Body of pancreas (tissue), 4 donors: ENCODE results near the gene VTCN1.

Source experiments
- CTCF ChIP-seq, 7 experiments: fragments of 450-650 bp in 4 of 7; fragments of 200-600 bp in 3 of 7; sonication (generic) in 3 of 7; IDR thresholded peaks; one replicate each; pipeline ENCODE4 v1.5.1; 2016 to 2019; ENCODE audit warnings: antibody characterized with exemption in 7 of 7
- POLR2A ChIP-seq, 3 donors: fragments of 450-650 bp; IDR thresholded peaks; one replicate each; pipeline ENCODE4 v1.6.1; 2016; ENCODE audit warnings: antibody characterized with exemption in 3 of 3, mild to moderate bottlenecking in 2 of 3

DNA sequence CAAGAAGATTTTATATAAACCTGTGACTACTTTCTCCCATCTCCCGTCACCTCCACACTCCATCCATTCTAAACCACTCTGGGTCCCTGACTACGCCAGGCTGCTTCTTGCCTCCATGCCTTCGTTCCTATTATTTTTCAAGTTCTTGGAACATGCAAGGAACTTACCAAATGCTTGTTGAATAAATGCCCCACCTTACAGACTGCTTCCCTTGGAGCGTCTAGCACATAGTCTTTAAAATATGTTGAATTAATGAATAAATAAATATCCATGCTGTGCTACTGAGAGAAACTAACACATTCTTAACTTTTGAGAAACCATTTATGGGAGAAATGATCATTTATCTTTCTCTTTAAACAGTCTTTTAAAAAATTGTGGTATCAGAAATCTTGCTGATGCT is 27.6 kb downstream of the VTCN1 start:
- TF ChIP-seq CTCF (IDR thresholded peaks at IDR 0.05) = no peak
- no peak for TF ChIP-seq POLR2A (IDR thresholded peaks at IDR 0.05)
